ENCODE data around the gene ZCCHC10. TPM values are rescaled to one million over a fixed set of nuclear protein-coding genes. Genes with fewer than 3 reads are reported as not detected.

ZCCHC10 gene
- total and polyA plus RNA-seq, 10 of the 15 experiments (the other 5 are each of a cell fraction or from before 2014, with no cell fraction given): 16.8 to 117 (median 53.5) TPM

- Histone ChIP-seq H4K20me1 (ENCODE audit: control insufficient read depth, insufficient read depth) (0 out of 2 replicates have a peak, but pooled peaks cover 2% of the 10 kb centered on the region), H3K79me2 (ENCODE audit: control insufficient read depth, insufficient read depth, low read length) (no peaks in the 10 kb centered on the region; the same call in none of the 2 replicates), H3K4me3 (no peak overlapping the region), H3K4me2 (ENCODE audit: control insufficient read depth, insufficient read depth) (no peak overlapping the region), H3K27me3 (replicated peaks in 1 of 2; ENCODE audit: control insufficient read depth in 2 of 2, insufficient read depth in 2 of 2, low read length in 1 of 2) (no peaks in the 10 kb centered on the region), H3K4me1 (ENCODE audit: control insufficient read depth, insufficient read depth, low read length) (no peaks in the 10 kb centered on the region), H3K9me3 (replicated peaks; ENCODE audit: control insufficient read depth, insufficient read depth, low read length) (no peaks in the 10 kb centered on the region), H3K27ac (ENCODE audit: control insufficient read depth, insufficient read depth) (no peak overlapping the region), H3K9ac (ENCODE audit: control insufficient read depth, insufficient read depth, low read length) (no peak overlapping the region), H3K36me3 (ENCODE audit: control insufficient read depth in 2 of 2, insufficient read depth in 2 of 2, low read length in 1 of 2) (peaks cover 4 to 23% of the 10 kb centered on the region in 2 experiments), H2AFZ (ENCODE audit: control insufficient read depth, low read depth, low read length) (no peak overlapping the region)
- no peak for ATAC-seq
- WGBS (ENCODE audit: insufficient coverage, insufficient replicate concordance, low lambda C conversion rate, missing lambda C conversion rate): 97% methylated on average over 4 of the region's 4 CpGs
- intact Hi-C loops (cut with micrococcal nuclease; ENCODE audit: unreplicated experiment): no loop called here
- in situ Hi-C loops (cut with MboI): no loop called here
- no peak for FAIRE-seq
- no TSS peak for BruUV-seq (replicated peaks)
- ChIA-PET POLR2A (interaction anchor here (0.7 kb wide), 1 partner anchor 53 kb away, joined by 3 read pairs; no protein-coding TSS in a partner anchor), RAD21 (ENCODE audit: unreplicated experiment) (interaction anchor here (1.0 kb wide), 1 partner anchor 388 kb away, joined by 3 read pairs; no protein-coding TSS in a partner anchor), SMC1A (ENCODE audit: uncharacterized antibody, unreplicated experiment) (interaction anchor here (1.2 kb wide), 1 partner anchor 12 kb away, joined by 3 read pairs; no protein-coding TSS in a partner anchor), CTCF (interaction anchor here (0.6 to 0.7 kb wide), 2 partner anchors 161 to 627 kb away, joined by 3 to 5 read pairs; no protein-coding TSS in a partner anchor)
- DNase-seq (ENCODE audit: low read depth, low spot score): no peak
- TF ChIP-seq MTA3 (IDR thresholded peaks at IDR 0.05; ENCODE audit: borderline replicate concordance, low read length) (no peak), HDGF (IDR thresholded peaks at IDR 0.05) (no peak), ELK1 (IDR thresholded peaks at IDR 0.05; ENCODE audit: low read depth, low read length) (no peak), NFXL1 (IDR thresholded peaks at IDR 0.05; ENCODE audit: borderline replicate concordance) (no peak), PRDM15 (CRISPR knock-in tag; IDR thresholded peaks at IDR 0.05) (no peak), CREM (IDR thresholded peaks at IDR 0.05; ENCODE audit: low read depth) (no peak), ZNF592 (IDR thresholded peaks at IDR 0.05) (no peak), EZH2 (IDR thresholded peaks at IDR 0.05; ENCODE audit: borderline replicate concordance, control insufficient read depth, low read depth, low read length) (no peak), RAD51 (IDR thresholded peaks at IDR 0.05) (no peak), RELB (IDR thresholded peaks at IDR 0.05; ENCODE audit: low read depth) (no peak), NFYB (IDR thresholded peaks at IDR 0.05; ENCODE audit: insufficient read depth, low read depth, low read length) (no peak), BHLHE40 (IDR thresholded peaks at IDR 0.05; ENCODE audit: borderline replicate concordance in 1 of 2, low read depth in 2 of 2, low read length in 1 of 2) (no peak), STAT3 (IDR thresholded peaks at IDR 0.05; ENCODE audit: low read depth, low read length) (no peak)
Measured at GRCh38 chr5:133072021-133072420, 45.7 kb upstream of the ZCCHC10 start.
